CD14-positive monocyte (primary cell): ENCODE measurements around the gene GAGE2A. TPM values are rescaled to one million over a fixed set of nuclear protein-coding genes. Genes with fewer than 3 reads are reported as not detected.
"Not testable (repeated sequence)": the region's sequence is repeated elsewhere in the genome, so short reads cannot be mapped to it uniquely, and the experiment has no call there.

Source experiments
- DNase-seq, 3 donors: peaks; one replicate each; pipeline ENCODE4 v3.0.0-alpha.2; 2011 to 2022
- H2AFZ ChIP-seq: 2 replicates; pipeline ENCODE4 v1.6.0; 2012; ENCODE audit warnings: mild to moderate bottlenecking, low read depth, low read length, inconsistent platforms; ENCODE audit not compliant: insufficient read depth, poor library complexity, severe bottlenecking
- H3K27ac ChIP-seq, 2 donors: 1 replicate in 1 of 2; 2 replicates in 1 of 2; pipeline ENCODE4 v1.5.1; 2012 to 2013; ENCODE audit warnings: low read length in 2 of 2, control low read depth in 1 of 2, inconsistent platforms in 1 of 2, low read depth in 1 of 2, mild to moderate bottlenecking in 1 of 2
- H3K27me3 ChIP-seq, 2 donors: one replicate each; pipeline versions ENCODE4 v1.6.0 to v1.6.1; 2011 to 2013; ENCODE audit warnings: low read length in 2 of 2; ENCODE audit not compliant: control insufficient read depth in 2 of 2, insufficient read depth in 2 of 2
- H3K36me3 ChIP-seq, 2 donors: replicated peaks in 1 of 2; 1 replicate in 1 of 2; 2 replicates in 1 of 2; pipeline versions ENCODE4 v1.5.1 to v1.6.1; 2012 to 2013; ENCODE audit warnings: low read length in 2 of 2, control low read depth in 1 of 2, inconsistent platforms in 1 of 2, mild to moderate bottlenecking in 1 of 2; ENCODE audit not compliant: insufficient read depth in 2 of 2, control insufficient read depth in 1 of 2
- H3K4me1 ChIP-seq, 2 donors: 1 replicate in 1 of 2; 2 replicates in 1 of 2; pipeline versions ENCODE4 v1.5.1 to v1.6.1; 2012 to 2013; ENCODE audit warnings: low read length in 2 of 2, control low read depth in 1 of 2, inconsistent platforms in 1 of 2, mild to moderate bottlenecking in 1 of 2, moderate library complexity in 1 of 2; ENCODE audit not compliant: insufficient read depth in 2 of 2, control insufficient read depth in 1 of 2
- H3K4me2 ChIP-seq: replicated peaks from 2 replicates; pipeline ENCODE3; 2012; ENCODE audit warnings: low read length, moderate library complexity, mild to moderate bottlenecking; ENCODE audit not compliant: poor library complexity, severe bottlenecking; ENCODE audit errors: extremely low read depth
- H3K4me3 ChIP-seq, 3 experiments: fragments of 200-600 bp in 1 of 3; sonication (generic) in 1 of 3; replicated peaks in 1 of 3; 1 replicate in 2 of 3; 2 replicates in 1 of 3; pipeline ENCODE4 v1.5.1; 2011 to 2013; ENCODE audit warnings: low read length in 3 of 3, mild to moderate bottlenecking in 3 of 3, control low read depth in 2 of 3, low read depth in 2 of 3, inconsistent platforms in 1 of 3, moderate library complexity in 1 of 3
- H3K79me2 ChIP-seq: 2 replicates; pipeline ENCODE4 v1.6.0; 2012; ENCODE audit warnings: mild to moderate bottlenecking, control low read depth, inconsistent platforms, low read length, moderate library complexity; ENCODE audit not compliant: insufficient read depth
- H3K9ac ChIP-seq: 2 replicates; pipeline ENCODE4 v1.6.0; 2017; ENCODE audit warnings: low read length, mild to moderate bottlenecking; ENCODE audit not compliant: insufficient read depth, poor library complexity, severe bottlenecking
- H3K9me3 ChIP-seq, 2 donors: replicated peaks in 1 of 2; 1 replicate in 1 of 2; 2 replicates in 1 of 2; pipeline versions ENCODE4 v1.5.1 to v1.6.1; 2012 to 2013; ENCODE audit warnings: low read length in 2 of 2, control low read depth in 1 of 2; ENCODE audit not compliant: control insufficient read depth in 1 of 2, insufficient read depth in 1 of 2
- H4K20me1 ChIP-seq: 2 replicates; pipeline ENCODE4 v1.6.0; 2012; ENCODE audit warnings: mild to moderate bottlenecking, low read length, control low read depth, moderate library complexity; ENCODE audit not compliant: insufficient read depth
- H3K27ac Mint-ChIP-seq, 7 donors: one replicate each; pipeline ENCODE4 v1.8.0; 2020; ENCODE audit warnings: mild to moderate bottlenecking in 7 of 7, mixed read lengths in 7 of 7, moderate library complexity in 6 of 7, inconsistent platforms in 2 of 7
- H3K27me3 Mint-ChIP-seq, 3 donors: one replicate each; pipeline ENCODE4 v1.8.0; 2021 to 2022; ENCODE audit warnings: low read depth in 3 of 3, mild to moderate bottlenecking in 3 of 3, mixed read lengths in 3 of 3, moderate library complexity in 3 of 3, inconsistent platforms in 1 of 3
- H3K36me3 Mint-ChIP-seq, 2 donors: one replicate each; pipeline ENCODE4 v1.8.0; 2020; ENCODE audit warnings: mixed read lengths in 2 of 2, inconsistent platforms in 1 of 2, mild to moderate bottlenecking in 1 of 2
- H3K4me1 Mint-ChIP-seq: one replicate; pipeline ENCODE4 v1.8.0; 2020; ENCODE audit warnings: mild to moderate bottlenecking, mixed read lengths
- H3K4me3 Mint-ChIP-seq, 2 donors: one replicate each; pipeline ENCODE4 v1.8.0; 2020; ENCODE audit warnings: mild to moderate bottlenecking in 2 of 2, mixed read lengths in 2 of 2, moderate library complexity in 1 of 2
- H3K9me3 Mint-ChIP-seq, 7 donors: one replicate each; pipeline ENCODE4 v1.8.0; 2020 to 2022; ENCODE audit warnings: mixed read lengths in 7 of 7, mild to moderate bottlenecking in 6 of 7, moderate library complexity in 6 of 7, inconsistent platforms in 2 of 7
- WGBS: methylation state at CpG from one replicate; pipeline ENCODE4 v1.1.5; 2013; ENCODE audit warnings: missing lambda C conversion rate; ENCODE audit not compliant: insufficient coverage; 5-methylcytosine and 5-hydroxymethylcytosine counted together
- intact Hi-C, 2 donors: fragments of 100-400 bp; cut with micrococcal nuclease; formaldehyde crosslinking; loops; one replicate each; pipeline versions ENCODE4 v1.15.0 to v1.15.1; 2023
- polyA plus RNA-seq, 3 donors: library from polyadenylated mRNA; depleted of rRNA in 1 of 3; unstranded in 2 of 3; stranded (reverse) in 1 of 3; fragments of 300-500 nt in 2 of 3; fragments of >200 nt in 1 of 3; fragmentation: Illumina TruSeq in 2 of 3; gene quantifications; 1 replicate in 2 of 3; 2 replicates in 1 of 3; pipeline ENCODE4 v1.2.3, GENCODE V29; 2012 to 2021

The GAGE2A gene
- polyA plus RNA-seq, 3 donors, result not detected

GRCh38 chrX:49589769-49590478 lies 628 bp downstream of the GAGE2A start:
- H3K27me3 ChIP-seq, H3K27ac Mint-ChIP-seq, H3K4me3 ChIP-seq, H3K79me2 ChIP-seq, H3K9me3 Mint-ChIP-seq, H3K4me2 ChIP-seq, H3K4me1 ChIP-seq, H3K4me1 Mint-ChIP-seq, H3K9me3 ChIP-seq, H3K9ac ChIP-seq, DNase-seq, H3K4me3 Mint-ChIP-seq, H3K36me3 Mint-ChIP-seq, intact Hi-C loops, H3K27ac ChIP-seq, H4K20me1 ChIP-seq, H2AFZ ChIP-seq, H3K36me3 ChIP-seq, H3K27me3 Mint-ChIP-seq: not testable (repeated sequence)
- WGBS, result 94% methylated on average over 8 of the region's 37 CpGs

- H3K4me3 ChIP-seq, H3K9me3 ChIP-seq, H3K36me3 ChIP-seq, H3K9ac ChIP-seq, H2AFZ ChIP-seq, H3K4me1 Mint-ChIP-seq, H4K20me1 ChIP-seq, H3K27me3 ChIP-seq, H3K36me3 Mint-ChIP-seq, H3K4me1 ChIP-seq, H3K9me3 Mint-ChIP-seq, H3K27me3 Mint-ChIP-seq, H3K4me3 Mint-ChIP-seq, DNase-seq, intact Hi-C loops, H3K4me2 ChIP-seq, H3K79me2 ChIP-seq, H3K27ac Mint-ChIP-seq, H3K27ac ChIP-seq: not testable (repeated sequence)
- no CpG with 5 or more reads among the region's 17 CpGs for WGBS
These were observed 1.2 kb downstream of the GAGE2A start for GRCh38 chrX:49590488-49590887.

GRCh38 chrX:49598720-49599119 lies 9.4 kb downstream of the GAGE2A start, which contains the start of gene GAGE1:
Gene GAGE1 (plus strand): TSS chrX:49599020. CDS start chrX:49600175, 1,155 bp downstream.
- H3K4me1 Mint-ChIP-seq, DNase-seq, H3K9me3 Mint-ChIP-seq, H2AFZ ChIP-seq, H3K36me3 ChIP-seq, H3K4me3 ChIP-seq, H4K20me1 ChIP-seq, H3K4me1 ChIP-seq, H3K27ac ChIP-seq, H3K9me3 ChIP-seq, H3K9ac ChIP-seq, H3K79me2 ChIP-seq, H3K4me2 ChIP-seq, H3K27me3 ChIP-seq, H3K4me3 Mint-ChIP-seq, intact Hi-C loops, H3K36me3 Mint-ChIP-seq, H3K27me3 Mint-ChIP-seq, H3K27ac Mint-ChIP-seq: not testable (repeated sequence)
- WGBS, result no CpG with 5 or more reads among the region's 16 CpGs
